IMR-90 (cell line): ENCODE data around the gene MUCL1. TPM values are rescaled to one million over a fixed set of nuclear protein-coding genes. Genes with fewer than 3 reads are reported as not detected.

ENCODE experiments used
- ATAC-seq: fragments of 200-7000 bp; cut with Tn5 transposase; 2 replicates; pipeline ENCODE4 v1.9.1; 2020; ENCODE audit warnings: low read depth, mild to moderate bottlenecking, moderate library complexity
- BruUV-seq: library from RNA; stranded (reverse); fragments of 400-500 nt; replicated peaks from 2 replicates; lab custom pipeline; 2021; lab: Mats Ljungman, UMichigan
- CTCF ChIA-PET: fragments of 300-600 bp; formaldehyde crosslinking; extraction: SDS; loops from one replicate; lab custom pipeline; 2021; ENCODE audit warnings: antibody characterized with exemption; lab: Yijun Ruan, JAX
- POLR2A ChIA-PET: fragments of 300-600 bp; sonication (Branson Sonifier 250); formaldehyde crosslinking; loops from one replicate; lab custom pipeline; 2022; ENCODE audit warnings: antibody characterized with exemption; ENCODE audit not compliant: unreplicated experiment; lab: Charles Lee
- DNase-seq: peaks from one replicate; pipeline ENCODE4 v3.0.0; 2013
- H2AFZ ChIP-seq: replicated peaks from 2 replicates; pipeline ENCODE3; 2013; ENCODE audit warnings: low read length, mild to moderate bottlenecking; ENCODE audit not compliant: poor library complexity
- H2AK5ac ChIP-seq: 2 replicates; pipeline ENCODE4 v1.6.1; 2013; ENCODE audit warnings: low read depth, low read length, inconsistent platforms
- H2AK9ac ChIP-seq: replicated peaks from 2 replicates; pipeline ENCODE3; 2013; ENCODE audit warnings: mild to moderate bottlenecking, low read depth, low read length, moderate library complexity; ENCODE audit not compliant: poor library complexity
- H2BK120ac ChIP-seq: 2 replicates; pipeline ENCODE4 v1.6.1; 2013; ENCODE audit warnings: low read depth, low read length, inconsistent platforms
- H2BK15ac ChIP-seq: 3 replicates; pipeline ENCODE4 v1.6.1; 2013; ENCODE audit warnings: low read depth, low read length, inconsistent platforms
- H2BK20ac ChIP-seq: 2 replicates; pipeline ENCODE4 v1.6.1; 2013; ENCODE audit warnings: low read depth, mild to moderate bottlenecking, inconsistent platforms, low read length, moderate library complexity
- H2BK5ac ChIP-seq: 2 replicates; pipeline ENCODE4 v1.6.1; 2013; ENCODE audit warnings: mild to moderate bottlenecking, low read depth, low read length, inconsistent platforms; ENCODE audit not compliant: poor library complexity, severe bottlenecking
- H3K14ac ChIP-seq: replicated peaks from 2 replicates; pipeline ENCODE4 v1.6.1; 2013; ENCODE audit warnings: low read depth, low read length, inconsistent platforms
- H3K18ac ChIP-seq: 2 replicates; pipeline ENCODE4 v1.6.1; 2013; ENCODE audit warnings: low read depth, low read length, control low read depth
- H3K23ac ChIP-seq: 2 replicates; pipeline ENCODE4 v1.6.1; 2013; ENCODE audit warnings: low read depth, low read length, inconsistent platforms
- H3K27ac ChIP-seq: 2 replicates; pipeline ENCODE4 v1.5.1; 2013; ENCODE audit warnings: mild to moderate bottlenecking, control low read depth, low read length; ENCODE audit not compliant: insufficient read depth
- H3K27me3 ChIP-seq: 2 replicates; pipeline ENCODE4 v1.6.1; 2013; ENCODE audit warnings: low read length; ENCODE audit not compliant: control insufficient read depth, insufficient read depth
- H3K36me3 ChIP-seq: 2 replicates; pipeline ENCODE4 v1.6.1; 2013; ENCODE audit warnings: low read length, mixed read lengths; ENCODE audit not compliant: control insufficient read depth, insufficient read depth
- H3K4ac ChIP-seq: 2 replicates; pipeline ENCODE4 v1.6.1; 2013; ENCODE audit warnings: low read depth, low read length, inconsistent platforms
- H3K4me1 ChIP-seq: 2 replicates; pipeline ENCODE4 v1.6.1; 2013; ENCODE audit warnings: low read length, mixed read lengths; ENCODE audit not compliant: control insufficient read depth, insufficient read depth
- H3K4me2 ChIP-seq: 2 replicates; pipeline ENCODE4 v1.6.1; 2013; ENCODE audit warnings: low read depth, mild to moderate bottlenecking, control low read depth, low read length, moderate library complexity
- H3K4me3 ChIP-seq: 2 replicates; pipeline ENCODE4 v1.5.1; 2013; ENCODE audit warnings: low read depth, mild to moderate bottlenecking, control low read depth, low read length, moderate library complexity; ENCODE audit not compliant: insufficient read depth
- H3K56ac ChIP-seq: 2 replicates; pipeline ENCODE4 v1.6.1; 2013; ENCODE audit warnings: low read length, inconsistent platforms; ENCODE audit not compliant: insufficient read depth; ENCODE audit errors: extremely low read depth
- H3K79me1 ChIP-seq, 2 experiments: 2 replicates each; pipeline ENCODE4 v1.6.1; 2013; ENCODE audit warnings: low read length in 2 of 2, inconsistent platforms in 1 of 2, low read depth in 1 of 2
- H3K9ac ChIP-seq: 2 replicates; pipeline ENCODE4 v1.6.1; 2013; ENCODE audit warnings: low read depth, low read length, control low read depth
- H3K9me1 ChIP-seq: 2 replicates; pipeline ENCODE4 v1.6.1; 2013; ENCODE audit warnings: low read length, inconsistent platforms; ENCODE audit not compliant: insufficient read depth
- H3K9me3 ChIP-seq: 2 replicates; pipeline ENCODE4 v1.6.1; 2013; ENCODE audit warnings: low read length; ENCODE audit not compliant: control insufficient read depth, insufficient read depth
- H4K20me1 ChIP-seq: 2 replicates; pipeline ENCODE4 v1.6.1; 2013; ENCODE audit warnings: low read length, inconsistent platforms; ENCODE audit not compliant: insufficient read depth
- H4K5ac ChIP-seq: 2 replicates; pipeline ENCODE4 v1.6.1; 2013; ENCODE audit warnings: mild to moderate bottlenecking, low read depth, low read length, control low read depth
- H4K8ac ChIP-seq, 2 experiments: 2 replicates each; pipeline ENCODE4 v1.6.1; 2013; ENCODE audit warnings: low read depth in 2 of 2, low read length in 2 of 2, control low read depth in 1 of 2, inconsistent platforms in 1 of 2
- H4K91ac ChIP-seq: 2 replicates; pipeline ENCODE4 v1.6.1; 2013; ENCODE audit warnings: low read depth, low read length, inconsistent platforms; ENCODE audit not compliant: insufficient read depth
- FOS ChIP-seq: fragments of 150-350 bp; IDR thresholded peaks from 2 replicates; pipeline ENCODE4 v1.6.1; 2016; ENCODE audit warnings: low read depth, low read length
- MXI1 ChIP-seq: IDR thresholded peaks from 2 replicates; pipeline ENCODE4 v1.6.1; 2012; ENCODE audit warnings: low read depth, mild to moderate bottlenecking, low read length, moderate library complexity, borderline replicate concordance
- POLR2A ChIP-seq: IDR thresholded peaks from 2 replicates; pipeline ENCODE4 v1.6.1; 2012; ENCODE audit warnings: mild to moderate bottlenecking, low read depth, low read length
- RCOR1 ChIP-seq: IDR thresholded peaks from 2 replicates; pipeline ENCODE4 v1.6.1; 2012; ENCODE audit warnings: mild to moderate bottlenecking, low read length, improper control_type of control experiment; ENCODE audit not compliant: insufficient replicate concordance
- RFX5 ChIP-seq: IDR thresholded peaks from 2 replicates; pipeline ENCODE4 v1.8.0; 2012; ENCODE audit warnings: low read depth, mild to moderate bottlenecking, low read length, moderate library complexity
- SMC3 ChIP-seq: fragments of 150-350 bp; IDR thresholded peaks from 2 replicates; pipeline ENCODE4 v1.6.1; 2016; ENCODE audit warnings: low read depth, mild to moderate bottlenecking, antibody characterized with exemption, low read length, moderate library complexity
- USF2 ChIP-seq: fragments of 150-350 bp; IDR thresholded peaks from 2 replicates; pipeline ENCODE4 v1.6.1; 2017; ENCODE audit warnings: mild to moderate bottlenecking, antibody characterized with exemption, low read length, low read depth
- WGBS, 2 experiments: methylation state at CpG; one replicate each; pipeline versions ENCODE4 v1.1.5 to v1.1.7; 2013; ENCODE audit warnings: missing lambda C conversion rate in 2 of 2; ENCODE audit not compliant: insufficient read length in 1 of 2; ENCODE audit errors: extremely low coverage in 2 of 2; 5-methylcytosine and 5-hydroxymethylcytosine counted together
- dilution Hi-C: fragments of 300-500 bp; cut with HindIII; formaldehyde crosslinking; loops from one replicate; pipeline ENCODE4 v1.14.3; 2018; ENCODE audit warnings: low sequenced_read_pairs; ENCODE audit not compliant: unreplicated experiment
- in situ Hi-C: fragments of 300-500 bp; cut with MboI; formaldehyde crosslinking; loops from 3 replicates; pipeline ENCODE4 v1.14.3; 2019; ENCODE audit warnings: low sequenced_read_pairs, inconsistent platforms, mixed read lengths
- intact Hi-C: fragments of 100-400 bp; cut with micrococcal nuclease; formaldehyde crosslinking; loops from 2 replicates; pipeline ENCODE4 v1.10.0; 2022
- polyA plus RNA-seq, 3 experiments: library from polyadenylated mRNA; depleted of rRNA; stranded (reverse); fragments of >200 nt; gene quantifications; 2 replicates each; pipeline ENCODE4 v1.2.3, GENCODE V29; 2012; ENCODE audit warnings: low replicate concordance in 1 of 3
- total RNA-seq: library from RNA; depleted of rRNA; stranded (reverse); fragments of >200 nt; gene quantifications from 2 replicates; pipeline ENCODE4 v1.2.3, GENCODE V29; 2012
- TF ChIP-seq, protein P1 (sequence below): conservative IDR thresholded peaks from 2 replicates; pipeline ENCODE4 v1.5.1; 2012; ENCODE audit warnings: mild to moderate bottlenecking, low read depth, low read length, improper control_type of control experiment

MUCL1 gene
- total and polyA plus RNA-seq, 2 of the 4 experiments (the other 2 are of a cell fraction), result not detected

GRCh38 chr12:54857406-54857805 lies 3.1 kb downstream of the MUCL1 start:
- intact Hi-C loops, result no loop called here
- H3K27me3 ChIP-seq, result no peaks in the 10 kb centered on the region
- no peak overlapping the region for H2BK20ac ChIP-seq
- no peaks in the 10 kb centered on the region for H3K9me1 ChIP-seq
- no peak overlapping the region for H3K18ac ChIP-seq
- dilution Hi-C loops, result no loop called here
- H3K9me3 ChIP-seq, result no peaks in the 10 kb centered on the region
- ChIA-PET POLR2A (no interaction called here), CTCF (no interaction called here)
- in situ Hi-C loops, result no loop called here
- no peaks in the 10 kb centered on the region for H3K36me3 ChIP-seq
- no peak overlapping the region for H3K4me3 ChIP-seq
- TF ChIP-seq RFX5 (no peak), SMC3 (no peak), FOS (no peak), RCOR1 (no peak), USF2 (no peak), POLR2A (no peak), MXI1 (no peak)
- TF ChIP-seq, protein P1, sequence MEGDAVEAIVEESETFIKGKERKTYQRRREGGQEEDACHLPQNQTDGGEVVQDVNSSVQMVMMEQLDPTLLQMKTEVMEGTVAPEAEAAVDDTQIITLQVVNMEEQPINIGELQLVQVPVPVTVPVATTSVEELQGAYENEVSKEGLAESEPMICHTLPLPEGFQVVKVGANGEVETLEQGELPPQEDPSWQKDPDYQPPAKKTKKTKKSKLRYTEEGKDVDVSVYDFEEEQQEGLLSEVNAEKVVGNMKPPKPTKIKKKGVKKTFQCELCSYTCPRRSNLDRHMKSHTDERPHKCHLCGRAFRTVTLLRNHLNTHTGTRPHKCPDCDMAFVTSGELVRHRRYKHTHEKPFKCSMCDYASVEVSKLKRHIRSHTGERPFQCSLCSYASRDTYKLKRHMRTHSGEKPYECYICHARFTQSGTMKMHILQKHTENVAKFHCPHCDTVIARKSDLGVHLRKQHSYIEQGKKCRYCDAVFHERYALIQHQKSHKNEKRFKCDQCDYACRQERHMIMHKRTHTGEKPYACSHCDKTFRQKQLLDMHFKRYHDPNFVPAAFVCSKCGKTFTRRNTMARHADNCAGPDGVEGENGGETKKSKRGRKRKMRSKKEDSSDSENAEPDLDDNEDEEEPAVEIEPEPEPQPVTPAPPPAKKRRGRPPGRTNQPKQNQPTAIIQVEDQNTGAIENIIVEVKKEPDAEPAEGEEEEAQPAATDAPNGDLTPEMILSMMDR, result no peak
- no peak overlapping the region for H4K5ac ChIP-seq
- no peak overlapping the region for H2BK15ac ChIP-seq
- H3K14ac ChIP-seq, result no peak overlapping the region
- H4K20me1 ChIP-seq, result no peaks in the 10 kb centered on the region
- no peak overlapping the region for H2BK120ac ChIP-seq
- no TSS peak for BruUV-seq
- no peak overlapping the region for H4K91ac ChIP-seq
- H3K4ac ChIP-seq, result no peak overlapping the region
- no peak overlapping the region for H3K4me2 ChIP-seq
- no peak overlapping the region for H2AK5ac ChIP-seq
- H3K56ac ChIP-seq, result no peak overlapping the region
- no peaks in the 10 kb centered on the region for H3K79me1 ChIP-seq
- no peaks in the 10 kb centered on the region for H3K4me1 ChIP-seq
- H3K23ac ChIP-seq, result no peak overlapping the region
- H2AFZ ChIP-seq, result no peak overlapping the region
- no peak overlapping the region for H3K27ac ChIP-seq
- no peak overlapping the region for H2BK5ac ChIP-seq
- no peak for DNase-seq
- H2AK9ac ChIP-seq, result no peak overlapping the region
- WGBS, 2 experiments, result no CpG with 5 or more reads among the region's 2 CpGs
- no peak for ATAC-seq
- H4K8ac ChIP-seq, result no peak overlapping the region
- no peak overlapping the region for H3K9ac ChIP-seq
